ENCODE data around the gene CNNM3.

Gene CNNM3

DNA sequence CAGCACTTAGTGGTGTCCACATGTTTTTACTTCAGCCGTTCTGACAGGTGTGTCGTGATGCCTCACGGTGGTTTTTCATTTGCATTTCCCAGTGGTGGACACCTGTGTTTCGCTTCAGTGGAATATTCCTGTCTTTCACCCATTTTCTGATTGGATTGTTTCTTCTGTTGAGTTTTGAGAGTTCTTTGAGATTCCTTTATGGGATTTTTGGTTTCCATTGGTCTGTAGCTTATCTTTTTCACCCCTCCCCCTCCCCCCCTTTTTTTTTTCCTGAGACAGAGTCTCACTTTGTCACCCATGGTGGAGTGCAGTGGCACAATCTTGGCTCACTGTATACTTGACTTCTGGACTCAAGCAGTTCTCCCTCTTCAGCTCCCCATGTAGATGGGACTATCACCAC is 19.8 kb downstream of the CNNM3 start:
- TF ChIP-seq POLR2A (IDR thresholded peaks at IDR 0.05; ENCODE audit: low read length) (no peak), GATA1 (IDR thresholded peaks at IDR 0.05; ENCODE audit: low read depth, low read length) (no peak)
- DNase-seq = no peak

DNA sequence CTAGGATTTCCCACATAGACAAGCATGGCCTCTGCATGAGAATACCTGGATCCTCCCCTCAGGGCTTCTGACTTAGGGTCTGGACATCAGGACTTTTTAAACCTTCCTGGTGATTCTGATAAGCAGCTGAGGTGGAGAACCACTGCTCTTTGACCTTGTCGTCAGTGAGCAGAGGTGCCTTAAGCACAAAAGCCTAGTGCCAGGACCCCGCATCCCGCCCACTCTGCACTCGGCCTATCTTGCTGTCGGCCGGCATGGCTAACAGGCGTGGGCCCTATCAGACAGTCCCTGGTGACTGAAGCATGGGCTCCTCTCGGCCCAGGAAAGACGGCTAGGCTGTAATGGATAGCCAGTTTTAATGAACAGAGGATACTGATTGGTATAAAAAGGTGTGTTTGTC is 21.5 kb downstream of the CNNM3 start:
- no peak for TF ChIP-seq POLR2A (IDR thresholded peaks at IDR 0.05; ENCODE audit: low read length)
- no peak for TF ChIP-seq GATA1 (IDR thresholded peaks at IDR 0.05; ENCODE audit: low read depth, low read length)
- no peak for DNase-seq

DNA sequence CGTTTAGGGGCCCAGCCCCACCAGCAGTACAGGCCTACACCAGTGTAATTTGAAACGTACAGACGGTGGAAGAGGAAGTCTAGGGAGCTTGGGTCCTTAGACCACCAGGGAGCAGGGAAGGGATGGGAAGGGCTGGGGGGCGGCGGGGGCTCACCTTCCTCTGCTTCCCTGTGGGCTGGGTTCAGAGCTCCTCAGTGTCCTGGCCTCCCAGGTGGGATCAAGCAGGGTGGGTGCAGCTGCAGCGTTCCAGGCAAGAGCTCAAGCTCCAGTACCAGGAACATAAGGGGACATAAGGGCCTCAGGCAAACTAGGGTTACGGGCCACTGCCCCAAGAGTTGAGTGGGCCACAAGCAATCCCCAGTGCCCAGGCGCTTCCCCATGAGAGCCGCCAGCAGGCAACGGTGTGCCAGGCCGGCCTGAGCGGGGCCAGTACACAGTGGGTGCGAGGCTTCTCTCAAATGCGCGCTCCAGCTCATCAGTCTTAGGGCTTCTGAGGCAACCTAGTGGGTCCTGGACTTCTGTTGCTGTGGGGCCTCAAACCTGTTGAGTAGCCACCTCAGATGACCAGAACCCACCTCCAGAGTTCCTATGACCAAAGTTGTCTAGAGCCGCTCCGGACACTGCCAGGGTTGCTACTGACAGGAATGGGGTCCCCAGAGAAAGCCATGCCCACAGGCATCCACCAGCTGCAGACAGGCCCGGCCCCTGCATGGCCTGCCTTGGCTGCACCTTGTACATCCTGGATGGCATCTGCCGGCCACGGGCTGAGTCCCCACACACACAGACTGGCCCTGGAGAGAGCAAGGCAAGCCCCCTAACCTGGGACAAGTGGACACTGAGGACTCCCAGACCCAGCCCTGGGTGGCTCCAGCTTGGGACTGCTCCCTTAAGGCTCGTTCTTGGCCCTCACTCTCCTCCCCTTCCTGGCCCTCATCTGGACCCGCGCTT is 22.6 kb downstream of the CNNM3 start:
- no peak for DNase-seq
- TF ChIP-seq POLR2A (IDR thresholded peaks at IDR 0.05; ENCODE audit: low read length) (no peak), GATA1 (IDR thresholded peaks at IDR 0.05; ENCODE audit: low read depth, low read length) (no peak)

DNA sequence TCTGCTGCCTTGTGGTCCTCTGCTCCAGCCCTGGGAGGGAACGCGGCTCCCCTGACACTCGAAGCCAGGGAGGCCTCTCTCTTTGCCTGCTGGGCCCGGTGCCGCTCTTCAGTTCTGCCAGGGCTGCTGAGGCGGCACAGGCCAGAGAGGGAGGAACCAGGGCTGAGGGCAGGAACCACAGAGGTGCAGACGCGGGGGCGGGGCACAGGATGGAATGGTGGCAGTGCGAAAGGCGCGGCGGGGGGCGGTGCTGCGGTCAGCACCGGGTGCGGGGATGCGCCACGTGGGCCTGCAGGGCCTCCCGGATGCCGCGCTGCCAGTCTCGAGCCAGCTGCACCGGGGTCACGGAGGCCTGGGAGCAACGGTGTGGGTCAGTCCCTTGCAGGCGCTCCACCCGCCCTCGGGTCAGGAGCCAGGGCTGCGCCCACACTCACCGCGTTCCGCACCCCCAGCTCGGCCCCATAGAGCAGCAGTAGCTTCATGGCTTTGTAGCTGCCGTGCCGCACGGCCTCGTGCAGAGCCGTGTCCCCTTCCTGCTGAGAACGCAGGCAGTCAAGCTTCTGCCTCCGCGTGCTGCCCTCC is 23.3 kb downstream of the CNNM3 start:
- no peak for TF ChIP-seq POLR2A (IDR thresholded peaks at IDR 0.05; ENCODE audit: low read length)
- peak in 1 of 2 experiments; percentile 34 for DNase-seq

DNA sequence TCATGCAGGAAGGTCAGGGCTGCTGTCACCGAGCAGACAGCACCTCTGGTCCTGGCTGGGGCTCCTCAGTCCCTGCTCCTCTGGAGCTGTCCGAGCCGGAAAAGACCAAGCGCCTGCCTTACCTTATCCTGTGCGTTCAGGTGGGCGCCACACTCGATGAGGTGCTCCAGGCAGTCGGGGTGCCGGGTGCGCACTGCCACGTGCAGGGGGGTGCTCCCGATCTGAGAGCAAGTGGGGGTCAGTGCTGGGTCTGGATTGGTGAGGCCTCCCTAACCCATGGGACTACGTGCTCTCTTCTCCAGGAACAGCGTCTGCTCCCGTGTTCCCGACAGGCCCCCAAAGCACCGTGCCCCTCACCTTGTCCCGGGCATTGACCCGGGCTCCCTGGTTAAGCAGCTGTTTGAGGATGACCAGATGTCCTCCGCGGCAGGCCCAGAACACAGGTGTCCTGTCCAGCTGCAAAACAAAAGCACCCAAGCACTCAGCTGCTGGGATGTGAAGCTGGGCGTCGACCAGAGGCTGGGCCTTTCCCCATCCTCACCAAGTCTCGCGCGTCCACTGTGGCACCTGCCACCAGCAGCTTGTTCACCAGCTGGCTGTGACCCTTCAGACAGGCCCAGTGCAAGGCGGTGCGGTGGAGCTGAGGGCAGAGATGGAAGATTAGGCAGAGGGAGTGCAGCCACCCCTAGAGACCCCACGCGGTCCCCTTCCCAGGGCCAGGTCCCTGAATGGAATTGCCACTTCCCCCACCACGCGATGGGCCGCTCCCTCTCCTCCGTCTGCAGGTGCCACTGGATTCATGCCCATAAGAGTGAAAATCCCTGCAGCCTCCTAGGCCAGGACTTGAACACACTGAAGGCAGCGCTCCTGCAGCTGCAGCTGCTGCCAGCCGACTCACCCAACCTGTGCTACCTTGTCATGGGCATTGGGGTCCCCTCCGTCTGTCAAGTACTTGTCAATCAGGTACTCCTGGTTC is 24.1 kb downstream of the CNNM3 start:
- TF ChIP-seq GATA1 (IDR thresholded peaks at IDR 0.05; ENCODE audit: low read depth, low read length) (no peak), POLR2A (IDR thresholded peaks at IDR 0.05; ENCODE audit: low read length) (no peak)

DNA sequence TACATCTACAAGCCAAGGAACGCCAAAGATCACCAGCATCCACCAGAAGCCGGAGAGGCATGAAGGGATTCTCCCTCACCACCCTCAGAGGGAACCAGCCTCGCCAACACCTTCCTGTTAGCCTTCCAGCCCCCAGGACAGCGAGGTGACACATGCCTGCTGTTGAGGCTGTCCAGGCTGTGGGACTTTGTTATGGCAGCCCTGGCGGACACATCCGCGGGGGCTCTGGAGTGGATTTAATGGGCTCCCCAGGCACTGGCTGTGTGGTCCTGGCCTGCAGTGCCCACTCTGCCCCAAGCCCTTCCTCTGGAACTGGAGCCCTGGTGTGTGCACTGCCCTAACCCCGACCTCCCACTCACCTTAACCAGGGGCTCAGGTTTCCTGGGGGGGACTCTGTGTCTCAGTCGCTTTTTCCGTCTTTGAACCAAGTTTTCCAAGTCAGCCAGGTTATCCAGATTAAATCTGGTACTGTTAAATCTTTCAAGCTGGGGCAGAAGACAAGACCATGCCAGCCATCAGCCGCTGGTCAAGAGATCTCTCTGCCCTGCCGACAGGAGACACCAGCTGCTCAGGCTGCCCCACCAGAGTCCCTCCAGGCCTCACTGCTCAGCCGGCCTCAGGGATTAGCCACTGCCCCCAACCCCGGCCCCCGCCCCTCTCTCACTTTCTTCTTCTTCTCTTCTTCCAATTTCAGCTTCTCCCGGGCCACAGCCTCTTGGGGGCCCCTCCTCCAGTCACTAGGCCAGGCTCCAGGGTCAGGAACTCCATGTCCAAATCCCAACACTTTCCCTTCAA is 25.8 kb downstream of the CNNM3 start:
- no peak for DNase-seq
- TF ChIP-seq POLR2A (IDR thresholded peaks at IDR 0.05; ENCODE audit: low read length) = no peak
- no peak for TF ChIP-seq GATA1 (IDR thresholded peaks at IDR 0.05; ENCODE audit: low read depth, low read length)

More for the DNA sequence above, 24.1 kb downstream of the CNNM3 start:
- DNase-seq = no peak

DNA sequence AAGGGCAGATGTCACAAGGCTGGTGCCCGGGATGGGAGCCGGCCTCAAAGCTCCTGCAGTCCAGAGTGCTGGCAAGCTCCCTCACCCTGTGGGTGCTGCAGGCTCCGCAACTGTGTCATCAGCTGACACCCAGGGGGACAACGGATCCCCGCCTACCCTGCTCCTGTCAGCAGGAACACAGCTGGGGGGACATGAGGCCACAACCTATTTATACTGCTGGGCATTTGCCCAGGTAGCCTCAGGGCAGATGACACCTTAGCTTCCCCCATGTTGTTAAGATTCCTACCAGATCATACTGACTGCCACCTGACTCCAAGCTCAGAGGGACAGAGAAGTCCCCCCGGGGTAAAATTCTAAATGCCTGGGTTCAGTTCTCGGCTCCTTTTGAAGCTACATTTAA is 26.5 kb downstream of the CNNM3 start:
- DNase-seq = no peak
- TF ChIP-seq POLR2A (IDR thresholded peaks at IDR 0.05; ENCODE audit: low read length) (no peak), GATA1 (IDR thresholded peaks at IDR 0.05; ENCODE audit: low read depth, low read length) (no peak)

DNA sequence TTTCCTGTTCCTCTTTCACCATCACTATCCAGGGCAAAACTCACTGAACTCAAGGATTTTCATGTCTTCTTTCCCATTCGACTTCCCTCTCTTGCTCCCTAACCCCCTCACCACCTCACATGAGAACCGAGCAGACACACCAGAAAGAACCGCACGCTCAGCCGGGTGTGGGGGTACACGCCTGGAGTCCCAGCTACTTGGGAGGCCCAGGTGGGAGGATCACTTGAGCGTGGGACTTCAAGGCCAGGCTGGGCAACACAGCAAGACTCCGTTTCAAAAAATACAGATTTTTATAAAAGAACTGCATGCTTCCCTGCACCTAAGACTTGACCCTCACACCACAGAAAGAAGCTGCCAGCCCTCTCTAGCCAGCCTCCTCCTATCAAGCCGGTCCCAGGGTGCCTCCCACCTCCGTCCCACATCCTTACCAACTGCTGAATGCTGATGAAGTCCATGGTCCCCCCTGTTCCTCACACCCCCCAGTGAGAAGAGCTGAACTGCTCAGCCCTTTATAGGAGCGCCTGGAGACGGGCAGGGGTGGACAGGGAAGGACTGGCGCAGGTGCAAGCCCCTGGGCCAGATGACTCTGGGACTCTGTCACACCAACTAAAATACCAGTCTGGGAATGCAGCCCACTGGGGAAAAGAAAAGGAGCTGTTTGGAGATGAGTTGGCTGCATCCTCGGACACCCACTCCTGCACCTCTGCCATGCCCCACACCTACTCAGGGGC is 27.6 kb downstream of the CNNM3 start, which contains the start of gene ANKRD23:
Gene ANKRD23, minus strand, starts transcription at position 484 of the 731 bp plus-strand sequence. Its CDS starts 29 bp downstream, at position 455.
- TF ChIP-seq GATA1 (IDR thresholded peaks at IDR 0.05; ENCODE audit: low read depth, low read length) (no peak), POLR2A (IDR thresholded peaks at IDR 0.05; ENCODE audit: low read length) (no peak)
- no peak for DNase-seq

DNA sequence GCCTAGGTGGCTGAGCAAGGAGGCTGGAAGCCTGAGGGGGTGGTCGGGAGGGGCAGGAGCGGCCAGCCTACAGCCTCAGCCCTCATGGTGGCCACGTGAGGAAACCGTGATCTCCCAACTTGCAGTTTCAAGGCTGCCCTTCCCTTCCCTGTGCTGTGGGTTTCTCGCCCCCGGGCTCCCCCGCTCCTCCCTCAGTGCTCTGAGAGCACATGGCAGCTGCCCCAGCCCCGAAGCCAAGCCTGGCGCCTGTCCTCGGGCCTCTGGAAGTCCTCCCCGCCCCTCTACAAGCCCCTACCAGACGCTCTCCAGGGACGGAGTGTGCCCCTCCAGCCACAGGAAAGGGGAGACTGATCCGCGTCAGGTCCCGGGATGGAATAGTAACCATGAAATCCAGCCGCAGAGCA is 28.3 kb downstream of the CNNM3 start:
- no peak for TF ChIP-seq GATA1 (IDR thresholded peaks at IDR 0.05; ENCODE audit: low read depth, low read length)
- TF ChIP-seq POLR2A (IDR thresholded peaks at IDR 0.05; ENCODE audit: low read length) = no peak
- DNase-seq = no peak

DNA sequence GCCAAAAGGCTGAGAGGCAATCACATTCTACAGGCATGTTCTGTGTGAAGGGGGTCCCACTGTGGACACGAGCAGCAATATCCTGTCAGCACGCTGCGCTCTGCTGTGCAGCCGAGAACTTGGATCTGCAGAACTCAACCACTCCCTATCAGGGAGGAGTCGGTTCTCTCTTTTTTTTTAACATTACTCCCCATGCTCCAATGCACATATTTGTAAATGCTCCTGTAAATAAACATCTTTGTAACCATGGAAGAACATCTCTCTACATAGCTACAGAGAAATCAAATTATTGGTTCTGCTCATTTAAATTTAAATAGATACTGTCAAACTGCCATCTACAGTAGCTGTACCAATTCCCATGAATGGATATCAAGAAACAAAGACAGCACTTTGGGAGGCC is 30.8 kb downstream of the CNNM3 start:
- TF ChIP-seq POLR2A (IDR thresholded peaks at IDR 0.05; ENCODE audit: low read length) = no peak
- TF ChIP-seq GATA1 (IDR thresholded peaks at IDR 0.05; ENCODE audit: low read depth, low read length) = no peak
- no peak for DNase-seq

DNA sequence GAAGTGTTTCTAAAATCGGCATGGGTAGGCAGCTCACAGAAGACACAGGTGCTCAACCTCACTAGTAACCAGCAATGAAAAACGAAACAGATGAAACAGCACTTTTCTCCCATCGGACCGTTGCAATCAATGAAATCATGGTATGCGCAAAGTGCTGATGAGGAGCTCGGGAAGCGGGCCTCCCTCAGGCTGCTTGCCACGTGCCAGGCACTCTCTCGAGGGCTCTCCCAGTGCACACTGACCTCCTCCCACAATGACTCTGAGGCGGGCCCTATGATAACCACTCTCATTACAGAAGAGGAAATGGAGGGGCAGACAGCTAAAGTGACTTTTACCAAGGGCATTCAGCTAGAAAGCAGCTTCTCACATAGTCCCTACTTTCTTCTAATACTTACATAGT is 31.5 kb downstream of the CNNM3 start:
- no peak for TF ChIP-seq POLR2A (IDR thresholded peaks at IDR 0.05; ENCODE audit: low read length)
- TF ChIP-seq GATA1 (IDR thresholded peaks at IDR 0.05; ENCODE audit: low read depth, low read length) = no peak
- no peak for DNase-seq

DNA sequence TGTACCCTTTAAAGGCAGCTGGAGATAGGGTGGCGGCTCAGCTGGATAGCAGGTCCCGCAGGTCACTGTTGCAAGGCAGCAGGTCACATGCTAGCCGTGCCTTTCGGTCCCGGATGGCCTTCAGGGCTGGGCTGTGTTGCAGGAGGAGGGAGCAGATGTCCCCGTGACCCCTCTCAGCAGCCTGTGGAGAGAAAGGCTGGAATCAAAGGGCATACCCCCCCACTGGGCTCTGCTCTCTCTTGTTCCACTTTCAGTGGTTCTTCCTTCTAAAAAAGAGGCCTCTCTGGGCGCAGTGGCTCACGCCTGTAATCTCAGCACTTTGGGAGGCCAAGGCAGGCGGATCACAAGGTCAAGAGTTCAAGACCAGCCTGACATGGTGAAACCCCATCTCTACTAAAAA is 32.2 kb downstream of the CNNM3 start:
- TF ChIP-seq GATA1 (IDR thresholded peaks at IDR 0.05; ENCODE audit: low read depth, low read length) (no peak), POLR2A (IDR thresholded peaks at IDR 0.05; ENCODE audit: low read length) (no peak)
- DNase-seq = no peak
